Right atrium auricular region (tissue), 2 donors: Measurements from ENCODE around the gene KRCC1. TPM values are rescaled to one million over a fixed set of nuclear protein-coding genes. Genes with fewer than 3 reads are reported as not detected.
A peak's percentile ranks its signal among the peaks of the same experiment; 100 is the strongest.

ENCODE experiments used
- DNase-seq: peaks from one replicate; pipeline ENCODE4 v3.0.0-alpha.2; 2019; ENCODE audit warnings: low spot score
- H3K27ac ChIP-seq, 2 donors: fragments of 200-600 bp; sonication (generic); 1 replicate in 1 of 2; 2 replicates in 1 of 2; pipeline ENCODE4 v1.5.1; 2016 to 2019
- H3K27me3 ChIP-seq, 2 donors: fragments of 200-600 bp; sonication (generic); one replicate each; pipeline versions ENCODE4 v1.5.1 to v1.6.0; 2017 to 2019
- H3K36me3 ChIP-seq: fragments of 200-600 bp; sonication (generic); one replicate; pipeline ENCODE4 v1.5.1; 2016
- H3K4me1 ChIP-seq, 2 donors: fragments of 200-600 bp; sonication (generic); one replicate each; pipeline versions ENCODE4 v1.5.1 to v1.6.0; 2017 to 2019
- H3K4me3 ChIP-seq, 2 donors: fragments of 200-600 bp; sonication (generic); 1 replicate in 1 of 2; 2 replicates in 1 of 2; pipeline ENCODE4 v1.5.1; 2017 to 2019; ENCODE audit warnings: mild to moderate bottlenecking in 1 of 2, moderate library complexity in 1 of 2
- H3K9me3 ChIP-seq, 2 donors: fragments of 200-600 bp; sonication (generic); one replicate each; pipeline ENCODE4 v1.5.1; 2019
- total RNA-seq, 2 donors: library from RNA; depleted of rRNA; stranded (reverse); fragments of >200 nt; gene quantifications; one replicate each; pipeline ENCODE4 v1.1.0, GENCODE V29; 2016
- TF ChIP-seq, protein P1 (sequence below), 2 donors: fragments of 200-600 bp; sonication (generic); IDR thresholded peaks; one replicate each; pipeline ENCODE4 v1.5.1; 2019; ENCODE audit warnings: antibody characterized with exemption in 2 of 2

Gene KRCC1
- 10 to 100 TPM; 20.6 to 27.5 TPM for total RNA-seq

DNA sequence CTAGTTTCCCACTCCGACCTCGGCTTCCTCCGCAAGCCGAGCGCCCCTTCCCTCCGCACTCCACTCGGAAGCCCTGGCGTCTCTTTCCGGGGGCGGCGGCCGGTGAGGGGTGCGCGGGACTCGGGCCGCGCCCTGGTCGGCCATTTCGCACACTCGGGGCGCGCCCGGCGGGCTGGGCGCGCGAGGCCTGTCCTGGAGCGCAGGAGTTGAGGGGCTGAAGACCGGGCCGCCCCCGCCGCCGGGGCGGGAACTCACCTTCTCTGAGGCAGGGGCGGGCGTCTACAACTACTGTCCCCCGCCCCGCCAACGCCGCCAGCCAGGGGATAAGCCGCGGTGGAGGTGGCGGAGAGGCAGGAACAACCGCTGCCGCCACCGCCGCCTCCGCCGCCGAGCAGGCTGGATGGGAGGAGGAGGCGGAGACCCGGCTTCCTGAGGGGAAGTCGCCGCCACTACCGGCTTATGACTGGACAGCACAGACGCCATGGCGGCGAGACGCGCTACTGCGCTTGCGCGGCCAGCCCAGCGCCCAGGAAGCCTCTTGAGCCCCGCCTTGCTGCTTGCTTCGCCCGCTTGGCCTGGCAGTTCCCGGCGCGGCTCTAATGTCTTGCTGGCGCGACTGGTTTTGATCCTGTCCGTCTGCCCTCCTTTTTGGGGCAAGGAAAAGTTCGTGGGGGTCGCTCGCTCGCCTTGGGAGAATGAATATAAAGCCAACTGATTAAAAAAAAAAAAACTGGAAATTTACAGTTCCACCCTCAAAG lies at the start of gene KRCC1:
TSS of gene KRCC1 (minus strand) at position 413 of the 758 bp plus-strand sequence. CDS start 27,220 bp downstream, outside the sequence.
- H3K27me3 ChIP-seq: no peaks in the 10 kb centered on the region
- H3K4me1 ChIP-seq: peaks cover 0 to 29% of the 10 kb centered on the region in 2 donors
- no peaks in the 10 kb centered on the region for H3K9me3 ChIP-seq
- H3K27ac ChIP-seq: peak within 1 kb of the TSS; percentile 96 to 97
- DNase-seq: peak; percentile 93
- peak within 1 kb of the TSS; percentile 73 to 88 for H3K4me3 ChIP-seq
- no peaks in the 10 kb centered on the region for H3K36me3 ChIP-seq
- TF ChIP-seq, protein P1, sequence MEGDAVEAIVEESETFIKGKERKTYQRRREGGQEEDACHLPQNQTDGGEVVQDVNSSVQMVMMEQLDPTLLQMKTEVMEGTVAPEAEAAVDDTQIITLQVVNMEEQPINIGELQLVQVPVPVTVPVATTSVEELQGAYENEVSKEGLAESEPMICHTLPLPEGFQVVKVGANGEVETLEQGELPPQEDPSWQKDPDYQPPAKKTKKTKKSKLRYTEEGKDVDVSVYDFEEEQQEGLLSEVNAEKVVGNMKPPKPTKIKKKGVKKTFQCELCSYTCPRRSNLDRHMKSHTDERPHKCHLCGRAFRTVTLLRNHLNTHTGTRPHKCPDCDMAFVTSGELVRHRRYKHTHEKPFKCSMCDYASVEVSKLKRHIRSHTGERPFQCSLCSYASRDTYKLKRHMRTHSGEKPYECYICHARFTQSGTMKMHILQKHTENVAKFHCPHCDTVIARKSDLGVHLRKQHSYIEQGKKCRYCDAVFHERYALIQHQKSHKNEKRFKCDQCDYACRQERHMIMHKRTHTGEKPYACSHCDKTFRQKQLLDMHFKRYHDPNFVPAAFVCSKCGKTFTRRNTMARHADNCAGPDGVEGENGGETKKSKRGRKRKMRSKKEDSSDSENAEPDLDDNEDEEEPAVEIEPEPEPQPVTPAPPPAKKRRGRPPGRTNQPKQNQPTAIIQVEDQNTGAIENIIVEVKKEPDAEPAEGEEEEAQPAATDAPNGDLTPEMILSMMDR (IDR thresholded peaks at IDR 0.05): peak in 1 of 2 donors; percentile 34

DNA sequence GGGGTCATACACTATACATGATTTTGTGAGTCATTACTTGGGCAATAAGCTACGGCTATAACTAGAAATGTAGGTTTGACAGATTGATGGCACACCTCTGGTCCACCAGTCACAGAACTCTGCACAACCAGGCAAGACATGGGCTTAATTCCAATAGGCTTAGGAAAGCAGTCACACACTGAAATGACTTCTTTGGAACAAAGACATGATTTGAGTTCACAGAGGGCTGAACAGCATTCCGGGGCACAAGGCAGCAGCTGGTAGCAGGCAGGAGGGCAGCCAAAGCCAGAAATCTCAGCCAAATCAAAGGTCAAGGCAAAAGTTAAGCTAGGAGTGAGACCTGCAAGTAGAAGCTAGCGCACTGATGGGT lies 44.9 kb upstream of the KRCC1 start:
- DNase-seq: no peak
- Histone ChIP-seq H3K4me3 (no peak overlapping the region), H3K4me1 (peaks cover 0 to 9% of the 10 kb centered on the region in 2 donors), H3K36me3 (peaks cover 47% of the 10 kb centered on the region), H3K27ac (no peak overlapping the region), H3K27me3 (no peaks in the 10 kb centered on the region), H3K9me3 (no peaks in the 10 kb centered on the region)
- TF ChIP-seq, protein P1 (IDR thresholded peaks at IDR 0.05): no peak

DNA sequence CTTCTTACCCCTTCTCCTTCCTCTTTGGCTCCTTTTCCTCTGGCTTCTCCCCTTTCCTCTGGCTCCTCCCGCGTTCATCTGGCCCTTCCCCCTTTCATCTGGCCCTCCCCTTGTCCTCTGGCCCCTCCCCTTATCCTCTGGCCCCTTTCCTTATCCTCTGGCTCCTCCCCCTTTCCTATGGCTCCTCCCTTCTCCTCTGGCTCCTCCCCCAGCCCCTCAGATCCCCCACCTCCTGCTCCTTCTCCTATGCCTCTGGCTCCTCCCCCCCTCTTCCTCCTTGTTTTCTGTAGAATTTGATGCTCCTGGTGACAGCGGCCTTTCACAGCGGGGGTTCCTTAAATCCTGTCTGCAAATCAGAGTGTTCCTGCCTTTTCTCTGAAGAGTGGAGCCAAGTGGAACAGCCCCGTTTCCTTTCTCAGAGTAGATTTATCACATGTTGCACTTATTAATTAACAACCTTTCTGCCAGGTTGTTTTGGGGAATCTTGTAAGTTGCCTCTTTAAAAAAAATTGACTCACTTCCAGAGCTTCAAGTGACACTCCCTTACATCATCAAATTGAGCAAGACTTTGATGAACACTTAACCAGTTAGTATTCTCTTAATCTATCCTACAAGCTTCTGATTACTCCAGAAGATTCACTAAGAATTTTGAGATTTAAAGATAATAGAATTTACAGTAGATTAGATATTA lies 44.4 kb upstream of the KRCC1 start:
- Histone ChIP-seq H3K4me3 (no peak overlapping the region), H3K27ac (no peak overlapping the region), H3K27me3 (no peaks in the 10 kb centered on the region), H3K4me1 (peaks cover 0 to 9% of the 10 kb centered on the region in 2 donors), H3K9me3 (no peaks in the 10 kb centered on the region), H3K36me3 (peaks cover 47% of the 10 kb centered on the region)
- TF ChIP-seq, protein P1 (IDR thresholded peaks at IDR 0.05): no peak
- no peak for DNase-seq

DNA sequence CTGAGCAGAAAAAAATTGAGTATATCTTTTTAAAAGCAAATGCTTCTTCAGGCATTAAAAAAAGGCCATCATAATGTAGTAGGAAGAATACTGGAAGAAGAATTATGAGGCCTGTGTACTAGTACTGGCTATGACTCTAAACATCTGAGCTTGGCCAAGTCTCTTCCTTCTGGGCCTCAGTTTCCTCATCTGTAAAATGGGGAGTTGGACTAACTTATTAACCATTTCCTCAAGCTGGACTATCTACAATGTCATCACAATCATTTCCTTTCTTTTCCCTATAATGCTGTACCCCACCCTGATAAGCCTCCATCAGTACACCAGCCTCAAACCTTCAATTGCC lies 42.9 kb upstream of the KRCC1 start:
- DNase-seq: no peak
- H3K4me3 ChIP-seq: no peak overlapping the region
- no peaks in the 10 kb centered on the region for H3K27me3 ChIP-seq
- peaks cover 0 to 9% of the 10 kb centered on the region in 2 donors for H3K4me1 ChIP-seq
- TF ChIP-seq, protein P1 (IDR thresholded peaks at IDR 0.05): no peak
- H3K36me3 ChIP-seq: peaks cover 57% of the 10 kb centered on the region
- H3K27ac ChIP-seq: no peak overlapping the region
- H3K9me3 ChIP-seq: no peaks in the 10 kb centered on the region

DNA sequence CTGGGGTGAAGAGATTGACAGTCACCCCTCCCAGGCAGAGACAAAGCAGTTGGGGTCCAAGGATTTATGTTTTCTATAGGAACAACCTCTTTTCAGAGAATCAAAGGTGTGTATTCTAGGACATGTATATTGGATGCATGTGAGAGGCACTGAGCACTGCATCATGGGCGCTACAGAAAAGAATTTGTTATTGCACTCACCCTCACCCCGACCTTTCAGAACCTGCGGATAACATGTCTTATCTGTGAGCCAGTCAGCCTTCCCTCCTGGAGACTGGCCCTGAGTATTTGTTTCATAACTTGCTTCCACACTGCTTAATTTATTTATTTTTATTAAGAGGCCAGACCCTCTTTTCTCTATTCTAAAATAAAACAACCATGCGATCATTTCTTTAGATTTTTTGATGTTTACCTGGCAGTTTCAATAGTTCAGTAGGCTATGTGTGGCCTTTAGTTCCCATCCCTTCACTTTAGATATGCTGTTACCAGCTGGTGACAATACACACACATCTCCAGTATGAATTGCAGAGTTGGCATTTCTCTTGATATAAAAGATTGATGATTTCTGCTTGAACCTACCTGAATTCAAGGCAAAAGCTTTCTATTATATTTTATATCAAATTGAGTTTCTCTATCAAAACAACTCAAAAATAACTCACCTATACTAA lies 42.4 kb upstream of the KRCC1 start:
- DNase-seq: no peak
- Histone ChIP-seq H3K4me3 (no peak overlapping the region), H3K27ac (no peak overlapping the region), H3K9me3 (no peaks in the 10 kb centered on the region), H3K4me1 (peaks cover 0 to 9% of the 10 kb centered on the region in 2 donors), H3K27me3 (no peaks in the 10 kb centered on the region), H3K36me3 (peaks cover 62% of the 10 kb centered on the region)
- TF ChIP-seq, protein P1 (IDR thresholded peaks at IDR 0.05): no peak
